CMK (cell line): ENCODE data around the gene SLC16A8.

Source experiments
- DNase-seq: peaks from one replicate; pipeline ENCODE4 v3.0.0-alpha.2; 2010; ENCODE audit warnings: low read depth

Gene SLC16A8

GRCh38 chr22:38028344-38029130, 55.4 kb downstream of the SLC16A8 start:
- no peak for DNase-seq
